ENCODE measurements around the gene SLC26A5. TPM values are rescaled to one million over a fixed set of nuclear protein-coding genes. Genes with fewer than 3 reads are reported as not detected.

Gene SLC26A5
- total and polyA plus RNA-seq, 8 donors, result 0.08 to 4.6 (median 0.52) TPM; not detected in 2

- no peaks in the 10 kb centered on the region for H3K9me3 ChIP-seq
- H3K4me1 ChIP-seq, result no peaks in the 10 kb centered on the region
- WGBS, 5 donors, result 92 to 98% (median 97%) methylated on average over 4 of the region's 4 CpGs
- peaks cover 0 to 6% (median 0%) of the 10 kb centered on the region in 3 donors for H3K27me3 ChIP-seq
- H3K27ac ChIP-seq, result no peak overlapping the region
- TF ChIP-seq POLR2AphosphoS5 (IDR thresholded peaks at IDR 0.05), result no peak
- TF ChIP-seq POLR2A (IDR thresholded peaks at IDR 0.05), result peak in 1 of 4 donors; percentile 13
- no peak for TF ChIP-seq EP300 (IDR thresholded peaks at IDR 0.05)
- no peak for TF ChIP-seq CTCF (IDR thresholded peaks at IDR 0.05)
- no peak overlapping the region for H3K4me3 ChIP-seq
- H3K36me3 ChIP-seq, result no peaks in the 10 kb centered on the region
- intact Hi-C loops (cut with DNase I; ENCODE audit: low total_unique reads), result no loop called here
- no peak for DNase-seq
Measured at GRCh38 chr7:103381280-103382031, 64.6 kb downstream of the SLC26A5 start.

GRCh38 chr7:103380395-103381191, 65.4 kb downstream of the SLC26A5 start:
- Histone ChIP-seq H3K36me3 (no peaks in the 10 kb centered on the region), H3K4me1 (no peaks in the 10 kb centered on the region), H3K27me3 (peaks cover 0 to 6% (median 0%) of the 10 kb centered on the region in 3 donors), H3K9me3 (no peaks in the 10 kb centered on the region), H3K27ac (no peak overlapping the region), H3K4me3 (no peak overlapping the region)
- no peak for DNase-seq
- TF ChIP-seq EP300 (IDR thresholded peaks at IDR 0.05), result no peak
- WGBS, 5 donors, result 61 to 66% (median 65%) methylated on average over 5 of the region's 5 CpGs
- intact Hi-C loops (cut with DNase I; ENCODE audit: low total_unique reads), result no loop called here

- intact Hi-C loops (cut with DNase I; ENCODE audit: low total_unique reads), result no loop called here
- no peaks in the 10 kb centered on the region for H3K4me1 ChIP-seq
- H3K36me3 ChIP-seq, result no peaks in the 10 kb centered on the region
- no peak for TF ChIP-seq POLR2AphosphoS5 (IDR thresholded peaks at IDR 0.05)
- no peak for TF ChIP-seq POLR2A (IDR thresholded peaks at IDR 0.05)
- no peak for TF ChIP-seq CTCF (IDR thresholded peaks at IDR 0.05)
- no peak for TF ChIP-seq EP300 (IDR thresholded peaks at IDR 0.05)
- peaks cover 0 to 6% (median 0%) of the 10 kb centered on the region in 3 donors for H3K27me3 ChIP-seq
- DNase-seq, result no peak
- no peaks in the 10 kb centered on the region for H3K9me3 ChIP-seq
- WGBS, 5 donors, result 65 to 77% (median 68%) methylated on average over 3 of the region's 3 CpGs
- H3K4me3 ChIP-seq, result no peak overlapping the region
- H3K27ac ChIP-seq, result no peak overlapping the region
Measured at GRCh38 chr7:103379270-103379975, 66.6 kb downstream of the SLC26A5 start.

- TF ChIP-seq POLR2AphosphoS5 (IDR thresholded peaks at IDR 0.05) (no peak), CTCF (IDR thresholded peaks at IDR 0.05) (no peak), EP300 (IDR thresholded peaks at IDR 0.05) (no peak)
- no peak overlapping the region for H3K27ac ChIP-seq
- intact Hi-C loops (cut with DNase I; ENCODE audit: low total_unique reads), result no loop called here
- no peaks in the 10 kb centered on the region for H3K4me1 ChIP-seq
- no peak for DNase-seq
- peaks cover 0 to 17% (median 15%) of the 10 kb centered on the region in 4 donors for H3K36me3 ChIP-seq
- WGBS, 5 donors, result 52 to 62% (median 55%) methylated on average over 6 of the region's 6 CpGs
- H3K9me3 ChIP-seq, result no peaks in the 10 kb centered on the region
- H3K4me3 ChIP-seq, result no peak overlapping the region
- H3K27me3 ChIP-seq, result peaks cover 0 to 6% (median 0%) of the 10 kb centered on the region in 3 donors
Measured at GRCh38 chr7:103373866-103374643, 72.0 kb downstream of the SLC26A5 start.

Data from stomach (tissue), 9 donors.